HG02938 (cell line): ENCODE measurements around the gene SLC35E3.

ENCODE experiments used
- ATAC-seq: cut with Tn5 transposase; IDR thresholded peaks from one replicate; pipeline ENCODE4 v1.9.1; 2021; ENCODE audit warnings: mild to moderate bottlenecking, moderate library complexity; ENCODE audit not compliant: unreplicated experiment

Gene SLC35E3

GRCh38 chr12:68745904-68746571 lies at the start of gene SLC35E3:
Gene SLC35E3, plus strand, starts transcription at chr12:68746176. Its CDS starts 202 bp downstream, at chr12:68746378.
- ATAC-seq: peak; percentile 95

GRCh38 chr12:68699486-68699885 lies 46.5 kb upstream of the SLC35E3 start:
- no peak for ATAC-seq

DNA sequence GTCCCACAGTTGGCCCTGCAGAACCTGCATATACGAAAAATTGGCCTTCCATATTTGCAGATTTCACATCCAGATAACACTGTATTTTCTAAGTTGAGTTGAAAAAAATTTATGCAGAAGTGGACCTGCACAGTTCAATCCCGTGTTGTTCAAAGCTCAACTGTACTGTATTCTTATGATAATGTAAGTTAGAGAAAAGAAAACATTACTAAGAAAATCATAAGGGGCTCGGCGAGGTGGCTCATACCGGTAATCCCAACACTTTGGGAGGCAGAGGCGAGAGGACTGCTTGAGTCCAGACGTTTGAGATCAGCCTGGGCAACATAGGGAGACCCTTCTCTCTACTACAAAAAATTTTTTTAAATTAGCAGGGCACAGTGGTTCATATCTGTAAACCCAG lies 18.2 kb upstream of the SLC35E3 start:
- ATAC-seq: no peak

DNA sequence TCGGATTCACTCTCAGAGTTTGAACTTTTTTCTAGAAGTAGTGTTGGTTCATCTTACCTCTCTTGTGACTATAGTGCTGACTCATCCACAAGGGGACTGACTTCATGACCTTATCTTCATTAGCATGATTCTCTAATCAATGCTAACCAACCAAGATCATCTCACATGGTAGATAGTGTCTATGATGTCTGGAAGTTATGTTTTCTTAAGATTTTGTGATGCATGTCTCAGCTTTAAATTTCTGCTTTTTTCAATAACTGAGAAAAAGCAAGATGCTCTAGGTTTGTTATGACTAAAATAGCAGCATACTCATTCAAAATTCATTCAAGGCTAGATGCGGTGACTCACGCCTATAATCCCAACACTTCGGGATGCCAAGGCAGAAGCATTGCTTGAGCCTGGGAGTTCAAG lies 12.3 kb upstream of the SLC35E3 start:
- no peak for ATAC-seq

DNA sequence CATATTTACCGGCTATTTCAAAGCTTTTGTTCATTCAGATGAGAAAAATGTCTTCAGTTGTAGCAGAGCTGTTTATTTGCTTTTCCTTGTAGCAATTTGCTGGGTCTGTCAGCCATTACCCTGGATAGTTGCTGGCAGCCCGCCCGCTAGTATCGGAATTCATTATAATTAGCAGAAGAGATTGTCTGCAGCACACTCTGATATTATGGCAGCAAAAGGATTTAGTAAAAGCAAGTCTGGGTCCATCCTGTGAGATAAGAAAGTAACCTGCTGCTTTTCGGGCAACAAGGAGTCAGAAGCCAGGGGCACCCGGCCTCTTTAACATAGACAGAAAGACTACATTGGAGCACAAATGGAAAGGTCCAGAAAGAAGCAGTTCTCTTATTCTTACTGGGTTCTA lies 6.1 kb upstream of the SLC35E3 start:
- no peak for ATAC-seq

DNA sequence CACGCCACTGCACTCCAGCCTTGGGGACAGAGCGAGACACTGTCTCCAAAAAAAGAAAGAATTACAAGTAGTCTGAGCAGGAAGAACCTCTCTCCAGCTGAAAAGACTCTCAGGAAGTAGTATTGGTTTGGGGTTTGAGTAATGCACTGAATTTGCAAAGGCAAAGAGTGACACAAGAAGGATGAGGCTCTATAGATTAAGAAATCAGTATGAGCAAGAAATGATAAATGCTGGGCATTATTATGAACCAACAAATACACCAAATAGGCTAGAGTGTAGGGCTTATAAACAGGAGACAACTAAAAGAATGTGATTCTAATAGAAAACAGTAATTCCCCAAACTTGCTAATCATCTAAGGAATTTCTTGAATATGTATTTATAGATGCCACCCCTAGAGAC lies 2.6 kb upstream of the SLC35E3 start:
- ATAC-seq: no peak

DNA sequence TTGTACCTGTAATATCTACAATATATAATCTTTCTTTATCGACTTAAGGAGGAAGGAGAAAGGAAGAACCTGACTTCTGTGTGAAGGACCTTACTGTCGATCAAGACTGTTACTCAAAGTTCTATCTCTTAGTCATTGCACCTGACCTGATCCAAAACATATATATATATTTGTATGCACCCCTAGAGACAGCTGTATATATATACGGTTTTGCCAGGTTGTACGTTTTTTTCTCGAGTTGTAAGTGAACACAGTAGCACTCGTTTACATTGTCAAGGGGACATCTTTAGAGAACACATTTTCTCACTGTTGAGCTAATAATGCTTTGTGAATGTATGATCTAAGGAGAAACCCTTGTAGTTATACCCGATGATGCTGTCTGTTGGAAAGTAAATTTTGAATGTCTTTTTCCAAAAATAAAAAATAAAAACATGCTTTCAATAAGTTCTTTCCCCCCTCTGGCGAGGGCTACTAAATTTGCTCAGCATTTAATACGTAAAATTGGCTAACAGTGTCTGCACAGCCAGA lies 536 bp upstream of the SLC35E3 start:
- no peak for ATAC-seq

DNA sequence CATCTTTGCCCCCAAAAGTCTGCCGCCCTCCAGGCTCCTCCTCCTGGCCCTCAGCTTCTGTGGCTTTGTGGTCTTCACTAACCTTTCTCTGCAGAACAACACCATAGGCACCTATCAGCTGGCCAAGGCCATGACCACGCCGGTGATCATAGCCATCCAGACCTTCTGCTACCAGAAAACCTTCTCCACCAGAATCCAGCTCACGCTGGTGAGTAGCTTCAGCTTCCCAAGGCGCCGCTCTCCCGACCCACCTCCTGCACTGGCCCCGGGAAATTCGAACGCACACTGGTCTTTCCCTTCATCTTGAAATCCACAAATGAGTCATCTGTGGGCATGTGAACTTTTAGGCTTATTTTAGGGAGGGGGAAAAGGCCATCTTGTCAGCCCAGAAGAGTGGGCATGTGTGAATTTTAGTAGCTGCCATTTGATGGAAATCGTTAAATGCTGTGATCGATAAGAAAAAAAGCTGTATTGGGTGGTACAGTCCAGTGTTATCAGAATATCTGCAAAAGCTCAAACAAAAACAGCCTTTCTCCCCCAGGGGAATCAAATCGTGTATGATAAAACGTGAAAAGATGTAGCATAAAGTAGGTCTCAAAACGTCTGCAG lies 700 bp downstream of the SLC35E3 start:
- ATAC-seq: peak; percentile 34

DNA sequence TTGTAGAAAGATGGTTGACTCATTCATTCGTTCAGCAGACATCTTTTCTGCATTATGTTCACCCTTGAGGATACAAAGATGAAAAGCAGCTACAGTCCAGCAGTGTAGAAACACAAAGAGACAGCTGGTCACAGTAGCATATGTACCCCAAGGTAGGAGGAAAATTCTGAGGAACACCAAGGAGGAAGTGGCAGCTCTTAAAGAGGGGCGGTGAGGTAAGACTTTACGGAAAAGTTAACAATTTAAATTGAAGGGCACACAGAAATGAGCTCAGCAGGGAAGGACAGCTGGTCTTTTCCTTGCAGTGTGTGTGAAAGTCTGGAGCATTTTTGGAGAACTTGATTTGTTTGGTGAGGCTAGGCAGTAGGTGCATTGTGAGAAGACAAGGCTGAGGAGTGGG lies 3.5 kb downstream of the SLC35E3 start:
- ATAC-seq: no peak

GRCh38 chr12:68749861-68750260 lies 3.9 kb downstream of the SLC35E3 start:
- ATAC-seq: no peak

- no peak for ATAC-seq
Measured at GRCh38 chr12:68750506-68750905, 4.5 kb downstream of the SLC35E3 start.

GRCh38 chr12:68755536-68756243 lies 9.7 kb downstream of the SLC35E3 start:
- no peak for ATAC-seq

DNA sequence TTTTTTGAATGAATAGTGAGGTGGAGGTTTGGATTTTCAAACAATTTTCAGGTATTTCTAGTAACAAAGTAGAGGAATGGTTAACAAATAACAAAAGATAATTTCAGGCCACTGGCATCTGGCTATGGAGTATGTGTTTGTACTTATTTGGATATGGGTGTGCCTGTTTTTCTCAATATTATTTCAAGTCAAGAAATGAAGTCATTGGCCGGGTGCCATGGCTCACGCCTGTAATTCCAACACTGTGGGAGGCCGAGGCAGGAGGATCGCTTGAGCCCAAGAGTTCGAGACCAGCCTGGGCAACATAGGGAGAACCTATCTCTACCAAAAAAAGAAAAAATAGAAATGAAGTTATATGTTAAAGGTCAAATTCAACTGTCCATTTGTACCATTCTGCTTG lies 13.9 kb downstream of the SLC35E3 start:
- no peak for ATAC-seq

GRCh38 chr12:68760806-68761441 lies 14.9 kb downstream of the SLC35E3 start:
- no peak for ATAC-seq

DNA sequence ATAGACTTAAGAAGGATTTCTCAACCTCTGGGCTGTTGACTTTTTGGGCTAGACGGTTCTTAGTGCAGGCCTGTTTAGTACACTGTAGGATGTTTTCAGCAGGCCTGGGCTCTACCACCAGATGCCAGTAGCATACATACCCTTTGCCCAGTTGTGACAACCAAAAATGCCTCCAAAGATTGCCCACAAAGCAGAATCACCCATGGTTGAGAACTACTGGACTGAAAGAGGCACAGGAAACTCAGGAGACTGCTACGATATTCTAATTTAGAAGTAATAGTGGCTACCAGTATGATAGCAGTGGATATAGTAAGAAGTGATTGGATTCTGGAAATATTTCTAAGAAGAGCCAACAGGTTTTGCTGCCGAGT lies 15.5 kb downstream of the SLC35E3 start:
- ATAC-seq: no peak

GRCh38 chr12:68761901-68762630 lies 16.1 kb downstream of the SLC35E3 start:
- no peak for ATAC-seq

- no peak for ATAC-seq
Measured at GRCh38 chr12:68762691-68763090, 16.7 kb downstream of the SLC35E3 start.

DNA sequence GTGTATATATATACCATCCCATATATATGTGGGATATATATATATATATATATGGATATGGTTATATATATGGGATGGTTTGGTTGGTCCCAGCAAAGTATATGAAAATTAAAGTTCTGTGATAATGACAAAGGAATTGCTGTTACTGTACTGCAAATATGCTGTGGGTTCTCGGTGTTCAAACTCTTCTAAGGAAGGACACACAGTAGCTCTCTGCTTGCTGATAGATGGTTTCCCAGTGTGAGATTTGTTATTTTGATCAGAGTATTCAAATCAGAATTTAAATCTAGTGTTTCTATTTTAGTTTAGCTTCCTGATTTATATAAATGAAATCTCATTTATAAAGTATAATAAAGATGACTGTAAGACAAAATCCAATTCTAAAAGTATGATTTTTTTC lies 19.7 kb downstream of the SLC35E3 start:
- no peak for ATAC-seq

DNA sequence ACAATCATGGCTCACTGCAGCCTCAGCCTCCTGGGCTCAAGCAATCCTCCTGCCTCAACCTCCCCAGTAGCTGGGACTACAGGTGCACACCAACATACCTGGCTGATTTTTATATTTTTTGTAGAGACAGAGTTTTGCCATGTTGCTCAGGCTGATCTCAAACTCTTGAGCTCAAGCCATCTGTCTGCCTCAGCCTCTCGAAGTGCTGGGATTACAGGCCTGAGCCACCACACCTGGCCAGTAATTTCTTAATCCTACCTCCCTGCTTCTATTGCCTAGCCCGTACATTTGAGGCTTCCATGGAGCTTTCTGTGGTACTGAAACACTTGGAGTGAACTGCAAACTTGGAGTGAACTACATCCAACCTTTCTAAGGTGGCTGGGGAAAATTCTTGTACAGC lies 20.7 kb downstream of the SLC35E3 start:
- ATAC-seq: no peak

GRCh38 chr12:68767191-68767590 lies 21.2 kb downstream of the SLC35E3 start:
- ATAC-seq: no peak

GRCh38 chr12:68768431-68768939 lies 22.5 kb downstream of the SLC35E3 start:
- ATAC-seq: no peak
